ENCODE results near the gene SLC39A8. TPM values are rescaled to one million over a fixed set of nuclear protein-coding genes. Genes with fewer than 3 reads are reported as not detected.

SLC39A8 gene
- total and polyA plus RNA-seq, 4 donors = 179 to 314 (median 235) TPM

DNA sequence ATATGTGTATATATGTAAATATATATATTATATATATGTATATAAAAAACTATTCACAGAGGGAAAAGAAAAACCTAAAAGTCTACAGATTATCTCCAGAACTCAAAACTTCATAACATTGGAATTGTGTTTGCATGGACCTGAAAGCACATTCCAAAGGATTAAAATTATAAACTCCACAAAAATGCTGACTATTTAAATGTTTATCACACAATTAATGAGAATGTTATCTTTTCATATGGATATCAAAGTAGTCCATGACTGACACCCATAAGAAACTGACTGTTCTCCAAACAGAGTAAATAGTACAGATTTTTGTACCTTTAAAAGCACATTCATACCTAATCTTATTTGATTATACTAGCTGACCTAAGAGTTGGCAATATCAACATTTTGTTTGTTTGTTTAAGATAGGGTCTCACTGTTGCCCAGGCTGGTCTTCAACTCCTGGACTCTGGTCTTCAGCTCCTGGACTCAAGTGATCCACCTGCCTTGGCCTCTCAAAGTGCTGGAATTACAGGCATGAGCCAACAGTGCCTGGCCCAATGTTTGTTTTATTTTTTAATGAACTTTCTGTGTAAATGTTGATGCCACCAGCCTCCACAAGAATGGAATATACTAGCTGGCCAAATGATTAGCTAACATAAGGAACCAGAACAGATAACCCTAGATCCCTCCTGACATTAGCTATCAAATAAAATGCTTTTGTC is 50.0 kb downstream of the SLC39A8 start:
- TF ChIP-seq, protein P1, sequence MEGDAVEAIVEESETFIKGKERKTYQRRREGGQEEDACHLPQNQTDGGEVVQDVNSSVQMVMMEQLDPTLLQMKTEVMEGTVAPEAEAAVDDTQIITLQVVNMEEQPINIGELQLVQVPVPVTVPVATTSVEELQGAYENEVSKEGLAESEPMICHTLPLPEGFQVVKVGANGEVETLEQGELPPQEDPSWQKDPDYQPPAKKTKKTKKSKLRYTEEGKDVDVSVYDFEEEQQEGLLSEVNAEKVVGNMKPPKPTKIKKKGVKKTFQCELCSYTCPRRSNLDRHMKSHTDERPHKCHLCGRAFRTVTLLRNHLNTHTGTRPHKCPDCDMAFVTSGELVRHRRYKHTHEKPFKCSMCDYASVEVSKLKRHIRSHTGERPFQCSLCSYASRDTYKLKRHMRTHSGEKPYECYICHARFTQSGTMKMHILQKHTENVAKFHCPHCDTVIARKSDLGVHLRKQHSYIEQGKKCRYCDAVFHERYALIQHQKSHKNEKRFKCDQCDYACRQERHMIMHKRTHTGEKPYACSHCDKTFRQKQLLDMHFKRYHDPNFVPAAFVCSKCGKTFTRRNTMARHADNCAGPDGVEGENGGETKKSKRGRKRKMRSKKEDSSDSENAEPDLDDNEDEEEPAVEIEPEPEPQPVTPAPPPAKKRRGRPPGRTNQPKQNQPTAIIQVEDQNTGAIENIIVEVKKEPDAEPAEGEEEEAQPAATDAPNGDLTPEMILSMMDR (IDR thresholded peaks at IDR 0.05; ENCODE audit: control extremely low read depth, extremely low read depth) = no peak
- H3K4me3 ChIP-seq = no peak overlapping the region
- DNase-seq (no peak), ATAC-seq (ENCODE audit: insufficient read depth, low FRiP score) (no peak)
- H3K36me3 ChIP-seq (ENCODE audit: control insufficient read depth in 4 of 4, insufficient read depth in 4 of 4, low read length in 4 of 4) = no peaks in the 10 kb centered on the region
- no peaks in the 10 kb centered on the region for H3K9me3 ChIP-seq (ENCODE audit: control insufficient read depth in 4 of 4, insufficient read depth in 3 of 4, low read length in 3 of 4)
- no peak overlapping the region for H3K9ac ChIP-seq (ENCODE audit: insufficient read depth in 1 of 2, low read length in 2 of 2)
- no peak overlapping the region for H3K27ac ChIP-seq (ENCODE audit: low read depth in 1 of 2, low read length in 1 of 2)
- peaks cover 0 to 3% (median 0%) of the 10 kb centered on the region in 5 donors for H3K4me1 ChIP-seq (ENCODE audit: control insufficient read depth in 5 of 5, insufficient read depth in 5 of 5, low read length in 5 of 5)
- H3K27me3 ChIP-seq (ENCODE audit: control insufficient read depth in 3 of 3, insufficient read depth in 3 of 3, low read length in 2 of 3) = no peaks in the 10 kb centered on the region

DNA sequence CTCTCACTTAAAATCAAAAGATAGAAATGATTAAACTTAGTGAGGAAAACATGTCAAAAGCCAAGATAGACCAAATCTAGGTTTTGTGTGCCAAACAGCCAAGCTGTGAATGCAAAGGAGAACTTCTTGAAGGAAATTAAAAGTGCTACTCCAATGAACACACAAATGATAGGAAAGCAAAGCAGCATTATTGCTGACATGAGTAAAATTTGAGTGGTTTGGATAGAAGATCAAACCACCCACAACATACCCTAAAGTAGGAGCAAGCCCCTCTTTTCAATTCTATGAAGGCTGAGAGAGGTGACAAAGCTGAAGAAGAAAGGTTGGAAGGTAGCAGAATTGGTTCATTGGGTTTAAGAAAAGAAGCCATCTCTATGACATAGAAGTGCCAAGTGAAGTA is 56.8 kb downstream of the SLC39A8 start:
- Histone ChIP-seq H3K27ac (ENCODE audit: low read depth in 1 of 2, low read length in 1 of 2) (no peak overlapping the region), H3K9ac (ENCODE audit: insufficient read depth in 1 of 2, low read length in 2 of 2) (no peak overlapping the region), H3K27me3 (ENCODE audit: control insufficient read depth in 3 of 3, insufficient read depth in 3 of 3, low read length in 2 of 3) (no peaks in the 10 kb centered on the region), H3K4me1 (ENCODE audit: control insufficient read depth in 5 of 5, insufficient read depth in 5 of 5, low read length in 5 of 5) (peaks cover 0 to 4% (median 0%) of the 10 kb centered on the region in 5 donors), H3K4me3 (no peak overlapping the region), H3K9me3 (ENCODE audit: control insufficient read depth in 4 of 4, insufficient read depth in 3 of 4, low read length in 3 of 4) (no peaks in the 10 kb centered on the region), H3K36me3 (ENCODE audit: control insufficient read depth in 4 of 4, insufficient read depth in 4 of 4, low read length in 4 of 4) (no peaks in the 10 kb centered on the region)
- DNase-seq (no peak), ATAC-seq (ENCODE audit: insufficient read depth, low FRiP score) (no peak)
- TF ChIP-seq, protein P1 (IDR thresholded peaks at IDR 0.05; ENCODE audit: control extremely low read depth, extremely low read depth) = no peak

DNA sequence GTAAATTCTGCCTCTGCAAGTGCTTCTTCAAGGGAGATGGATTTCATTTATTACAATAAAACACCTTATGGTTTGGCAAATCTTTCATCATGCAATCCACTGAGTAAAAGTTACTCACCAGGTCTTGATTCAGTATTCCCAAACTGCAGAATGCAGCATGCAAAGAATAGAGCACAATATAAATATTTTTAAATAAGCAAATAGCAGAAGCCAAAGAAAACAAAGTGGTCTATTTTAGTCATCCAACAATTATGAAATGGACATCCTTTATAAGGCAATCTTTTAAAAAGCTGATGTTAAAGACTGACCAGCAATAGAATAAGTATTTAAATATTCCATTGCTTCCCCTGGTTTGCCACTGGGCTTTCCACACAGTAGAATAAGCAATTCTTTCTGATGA is 59.5 kb downstream of the SLC39A8 start:
- TF ChIP-seq, protein P1 (IDR thresholded peaks at IDR 0.05; ENCODE audit: control extremely low read depth, extremely low read depth) = no peak
- Histone ChIP-seq H3K4me1 (ENCODE audit: control insufficient read depth in 5 of 5, insufficient read depth in 5 of 5, low read length in 5 of 5) (peaks cover 0 to 4% (median 0%) of the 10 kb centered on the region in 5 donors), H3K36me3 (ENCODE audit: control insufficient read depth in 4 of 4, insufficient read depth in 4 of 4, low read length in 4 of 4) (no peaks in the 10 kb centered on the region), H3K27ac (ENCODE audit: low read depth in 1 of 2, low read length in 1 of 2) (no peak overlapping the region), H3K4me3 (no peak overlapping the region), H3K9me3 (ENCODE audit: control insufficient read depth in 4 of 4, insufficient read depth in 3 of 4, low read length in 3 of 4) (no peaks in the 10 kb centered on the region), H3K27me3 (ENCODE audit: control insufficient read depth in 3 of 3, insufficient read depth in 3 of 3, low read length in 2 of 3) (no peaks in the 10 kb centered on the region), H3K9ac (ENCODE audit: insufficient read depth in 1 of 2, low read length in 2 of 2) (no peak overlapping the region)
- ATAC-seq (ENCODE audit: insufficient read depth, low FRiP score) (no peak), DNase-seq (no peak)
